ENCODE measurements around the gene CD3D.

The CD3D gene

DNA sequence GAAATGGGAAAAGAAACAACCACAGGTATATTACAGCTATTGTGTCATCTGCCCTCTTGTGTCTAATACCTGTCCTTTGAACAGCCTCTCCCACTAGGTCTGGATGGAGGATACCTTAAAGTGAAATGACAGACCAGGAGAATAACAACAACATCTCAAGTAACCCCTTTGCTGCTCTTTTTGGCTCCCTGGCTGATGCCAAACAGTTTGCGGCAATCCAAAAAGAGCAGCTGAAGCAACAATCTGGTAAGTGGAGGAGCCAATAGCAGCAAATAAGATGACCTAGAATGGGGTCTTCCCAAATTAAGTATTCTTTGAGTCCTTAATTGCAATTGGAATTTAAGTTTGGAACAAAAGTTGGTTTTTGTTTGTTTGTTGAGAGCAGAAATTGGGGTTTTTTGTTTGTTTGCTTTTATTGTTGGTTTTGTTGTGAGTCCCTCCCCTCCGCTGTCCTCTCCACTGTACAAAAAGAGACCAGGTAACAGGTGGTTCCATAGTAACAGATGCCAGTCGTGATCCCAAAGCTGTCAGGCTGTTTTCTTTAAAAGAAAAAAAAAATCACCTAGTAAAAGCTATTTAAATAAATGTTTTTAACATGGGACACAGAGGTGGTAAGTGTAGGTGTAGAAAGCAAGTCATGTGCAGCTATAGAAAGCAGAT, 22.6 kb upstream of the CD3D start:
- Histone ChIP-seq H3K27me3 (ENCODE audit: insufficient read depth, low read length) (no peaks in the 10 kb centered on the region), H3K27ac (ENCODE audit: low read depth, low read length) (no peak overlapping the region), H3K36me3 (ENCODE audit: insufficient read depth, low read length) (peaks cover 46% of the 10 kb centered on the region), H3K9ac (ENCODE audit: low read depth, low read length) (no peak overlapping the region), H3K4me3 (ENCODE audit: low read length) (no peak overlapping the region), H3K4me1 (ENCODE audit: insufficient read depth, low read length) (peaks cover 6% of the 10 kb centered on the region; the same call in 1 of the 2 replicates), H3K9me3 (ENCODE audit: insufficient read depth, low read depth, low read length) (no peaks in the 10 kb centered on the region)
- WGBS: 97% methylated on average over 1 of the region's 3 CpGs

DNA sequence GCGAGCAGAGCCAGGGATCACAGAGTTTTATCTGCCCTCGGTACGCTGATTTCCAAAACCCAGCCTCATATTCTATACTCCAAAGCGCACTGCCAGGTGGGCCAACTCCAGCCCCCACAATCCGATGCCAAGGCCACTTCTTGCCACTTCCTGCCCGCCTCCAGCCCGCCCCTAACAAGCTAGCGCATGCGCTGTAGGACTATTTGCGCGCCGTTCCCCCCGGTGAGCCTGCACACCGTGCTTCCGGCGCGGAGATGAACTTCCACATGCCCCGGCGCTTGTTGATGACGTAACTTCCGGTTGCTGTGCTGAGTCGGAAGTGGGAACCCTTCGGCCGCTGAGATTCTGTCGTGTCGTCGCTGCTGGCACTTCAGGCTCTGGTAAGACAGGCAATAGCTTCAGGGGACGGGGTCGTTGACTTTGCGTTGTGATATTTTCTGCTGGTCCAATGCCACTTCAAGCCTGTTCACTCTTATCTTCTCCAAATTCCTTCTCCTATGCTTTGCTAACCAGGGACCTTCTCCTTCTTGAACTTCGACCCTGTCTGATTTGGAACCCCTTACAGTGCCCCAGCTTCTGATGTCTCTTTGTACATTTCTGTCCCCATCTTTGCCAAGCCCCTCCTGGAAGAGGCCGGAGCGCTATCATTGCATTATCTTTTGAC, 16.9 kb upstream of the CD3D start, which contains the start of gene UBE4A:
TSS of gene UBE4A (plus strand) at position 306 of the 664 bp plus-strand sequence. CDS start 5,481 bp downstream, outside the sequence.
- no peaks in the 10 kb centered on the region for H3K36me3 ChIP-seq (ENCODE audit: insufficient read depth, low read length)
- peaks cover 7% of the 10 kb centered on the region; the same call in 1 of the 2 replicates for H3K4me1 ChIP-seq (ENCODE audit: insufficient read depth, low read length)
- H3K4me3 ChIP-seq (ENCODE audit: low read length): peak within 1 kb of the TSS; percentile 94
- H3K27me3 ChIP-seq (ENCODE audit: insufficient read depth, low read length): peaks cover 19% of the 10 kb centered on the region; the same call in 1 of the 2 replicates
- H3K9me3 ChIP-seq (ENCODE audit: insufficient read depth, low read depth, low read length): 0 out of 2 replicates have a peak, but pooled peaks cover 4% of the 10 kb centered on the region
- H3K27ac ChIP-seq (ENCODE audit: low read depth, low read length): 0 out of 2 replicates have a peak within 1 kb of the TSS, but pooled peaks have one; percentile 26
- H3K9ac ChIP-seq (ENCODE audit: low read depth, low read length): peak within 1 kb of the TSS; percentile 77
- WGBS: 10% methylated on average over 33 of the region's 33 CpGs

DNA sequence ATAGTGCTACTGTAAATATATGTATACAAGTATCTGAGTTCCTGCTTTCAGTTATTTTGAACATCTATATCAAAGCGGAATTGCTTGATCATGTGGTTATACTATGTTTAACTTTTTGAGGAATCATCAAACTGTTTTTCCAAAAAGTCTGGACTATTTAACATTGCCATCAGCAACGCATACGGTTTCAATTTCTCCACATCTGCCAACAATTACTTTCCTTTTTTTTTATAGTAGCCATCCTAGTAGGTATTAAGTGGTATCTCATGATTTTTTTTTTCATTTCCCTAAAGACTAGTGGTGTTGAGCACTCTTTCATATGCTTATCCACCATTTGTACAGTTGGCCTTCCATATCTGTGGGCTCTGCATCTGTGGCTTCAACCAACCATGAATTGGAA, 15.6 kb upstream of the CD3D start:
- Histone ChIP-seq H3K27ac (ENCODE audit: low read depth, low read length) (no peak overlapping the region), H3K4me3 (ENCODE audit: low read length) (no peak overlapping the region), H3K9ac (ENCODE audit: low read depth, low read length) (no peak overlapping the region), H3K36me3 (ENCODE audit: insufficient read depth, low read length) (no peaks in the 10 kb centered on the region), H3K27me3 (ENCODE audit: insufficient read depth, low read length) (peaks cover 19% of the 10 kb centered on the region; the same call in 1 of the 2 replicates), H3K9me3 (ENCODE audit: insufficient read depth, low read depth, low read length) (0 out of 2 replicates have a peak, but pooled peaks cover 4% of the 10 kb centered on the region), H3K4me1 (ENCODE audit: insufficient read depth, low read length) (peaks cover 7% of the 10 kb centered on the region; the same call in 1 of the 2 replicates)
- 67% methylated on average over 2 of the region's 3 CpGs for WGBS

DNA sequence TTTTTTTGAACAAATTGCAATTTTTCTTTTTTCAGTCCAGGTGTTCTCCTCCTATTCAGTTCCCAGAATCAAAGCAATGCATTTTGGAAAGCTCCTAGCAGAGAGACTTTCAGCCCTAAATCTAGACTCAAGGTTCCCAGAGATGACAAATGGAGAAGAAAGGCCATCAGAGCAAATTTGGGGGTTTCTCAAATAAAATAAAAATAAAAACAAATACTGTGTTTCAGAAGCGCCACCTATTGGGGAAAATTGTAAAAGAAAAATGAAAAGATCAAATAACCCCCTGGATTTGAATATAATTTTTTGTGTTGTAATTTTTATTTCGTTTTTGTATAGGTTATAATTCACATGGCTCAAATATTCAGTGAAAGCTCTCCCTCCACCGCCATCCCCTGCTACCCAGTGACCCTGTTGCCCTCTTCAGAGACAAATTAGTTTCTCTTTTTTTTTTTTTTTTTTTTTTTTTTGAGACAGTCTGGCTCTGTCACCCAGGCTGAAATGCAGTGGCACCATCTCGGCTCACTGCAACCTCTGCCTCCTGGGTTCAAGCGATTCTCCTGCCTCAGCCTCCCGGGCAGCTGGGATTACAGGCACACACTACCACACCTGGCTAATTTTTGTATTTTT, 10.7 kb upstream of the CD3D start:
- H3K27ac ChIP-seq (ENCODE audit: low read depth, low read length): no peak overlapping the region

DNA sequence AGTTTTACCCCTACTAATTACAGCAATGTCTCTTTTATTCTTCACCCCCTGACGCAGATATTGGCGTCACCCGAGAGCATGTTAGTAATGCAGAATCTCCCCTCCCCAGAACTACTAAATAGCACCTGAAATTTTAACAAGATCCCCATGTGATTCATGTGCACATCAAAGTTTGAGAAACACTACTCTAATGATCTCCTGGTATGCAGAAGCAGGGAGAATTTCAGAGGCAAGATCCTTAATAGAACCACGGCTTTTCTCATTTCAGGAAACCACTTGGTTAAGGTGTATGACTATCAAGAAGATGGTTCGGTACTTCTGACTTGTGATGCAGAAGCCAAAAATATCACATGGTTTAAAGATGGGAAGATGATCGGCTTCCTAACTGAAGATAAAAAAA, 7.0 kb upstream of the CD3D start:
- no peak overlapping the region for H3K4me3 ChIP-seq (ENCODE audit: low read length)
- no peaks in the 10 kb centered on the region for H3K9me3 ChIP-seq (ENCODE audit: insufficient read depth, low read depth, low read length)
- no peak overlapping the region for H3K9ac ChIP-seq (ENCODE audit: low read depth, low read length)
- H3K27me3 ChIP-seq (ENCODE audit: insufficient read depth, low read length): peaks cover 28% of the 10 kb centered on the region
- no peaks in the 10 kb centered on the region for H3K36me3 ChIP-seq (ENCODE audit: insufficient read depth, low read length)
- no peak overlapping the region for H3K27ac ChIP-seq (ENCODE audit: low read depth, low read length)
- no peaks in the 10 kb centered on the region for H3K4me1 ChIP-seq (ENCODE audit: insufficient read depth, low read length)
- WGBS: 93% methylated on average over 6 of the region's 6 CpGs

More for the DNA sequence above, 10.7 kb upstream of the CD3D start:
- WGBS: 29% methylated on average over 4 of the region's 6 CpGs
- Histone ChIP-seq H3K36me3 (ENCODE audit: insufficient read depth, low read length) (no peaks in the 10 kb centered on the region), H3K4me3 (ENCODE audit: low read length) (no peak overlapping the region), H3K27me3 (ENCODE audit: insufficient read depth, low read length) (peaks cover 31% of the 10 kb centered on the region), H3K9ac (ENCODE audit: low read depth, low read length) (no peak overlapping the region), H3K4me1 (ENCODE audit: insufficient read depth, low read length) (no peaks in the 10 kb centered on the region), H3K9me3 (ENCODE audit: insufficient read depth, low read depth, low read length) (no peaks in the 10 kb centered on the region)

DNA sequence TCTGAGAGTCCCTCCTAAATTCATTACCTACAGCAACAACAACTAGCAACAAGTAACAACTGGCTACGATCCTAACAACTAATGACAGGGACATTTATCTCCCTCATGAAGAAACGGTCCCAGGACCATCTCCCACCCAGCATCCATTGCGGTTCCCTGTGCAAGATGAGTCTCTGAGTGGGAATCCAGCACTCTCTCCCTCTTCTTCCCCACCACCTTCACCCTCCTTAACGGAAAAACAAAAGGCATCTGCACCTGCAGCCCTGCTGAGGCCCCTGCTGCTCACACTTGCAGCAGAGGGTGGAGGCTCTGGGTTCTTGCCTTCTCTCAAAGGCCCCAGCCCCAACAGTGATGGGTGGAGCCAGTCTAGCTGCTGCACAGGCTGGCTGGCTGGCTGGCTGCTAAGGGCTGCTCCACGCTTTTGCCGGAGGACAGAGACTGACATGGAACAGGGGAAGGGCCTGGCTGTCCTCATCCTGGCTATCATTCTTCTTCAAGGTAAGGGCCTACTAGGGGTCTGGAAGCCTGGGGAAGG, 1.5 kb upstream of the CD3D start, which contains the start of gene CD3G:
TSS of gene CD3G (plus strand) at position 364 of the 535 bp plus-strand sequence. CDS start at position 444, 80 bp downstream.
- H3K9me3 ChIP-seq (ENCODE audit: insufficient read depth, low read depth, low read length): no peaks in the 10 kb centered on the region
- 0 out of 2 replicates have a peak, but pooled peaks cover 3% of the 10 kb centered on the region for H3K4me1 ChIP-seq (ENCODE audit: insufficient read depth, low read length)
- no peaks in the 10 kb centered on the region for H3K36me3 ChIP-seq (ENCODE audit: insufficient read depth, low read length)
- no peak within 1 kb of the TSS for H3K27ac ChIP-seq (ENCODE audit: low read depth, low read length)
- no peak within 1 kb of the TSS for H3K9ac ChIP-seq (ENCODE audit: low read depth, low read length)
- 85% methylated on average over 6 of the region's 6 CpGs for WGBS
- H3K27me3 ChIP-seq (ENCODE audit: insufficient read depth, low read length): peaks cover 19% of the 10 kb centered on the region
- H3K4me3 ChIP-seq (ENCODE audit: low read length): no peak within 1 kb of the TSS

DNA sequence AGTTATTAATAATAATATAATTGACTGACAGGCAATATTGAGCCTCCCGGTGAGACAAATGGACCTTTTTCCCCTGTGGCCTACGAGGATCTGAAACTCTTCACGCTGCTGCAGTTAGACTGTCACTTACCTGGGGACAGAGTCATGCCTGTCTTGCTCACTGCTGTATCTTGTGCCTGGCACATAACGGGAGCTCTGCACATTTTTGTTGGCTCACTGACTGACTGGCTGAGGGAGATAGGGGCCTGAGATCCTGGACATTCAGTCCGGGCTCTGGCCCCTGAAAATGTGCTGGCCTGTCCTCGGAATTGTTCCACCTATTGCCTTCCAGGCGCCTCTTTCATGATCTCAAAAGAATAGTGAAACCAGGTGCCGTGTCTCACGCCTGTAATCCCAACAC, 743 bp upstream of the CD3D start:
- Histone ChIP-seq H3K4me1 (ENCODE audit: insufficient read depth, low read length) (0 out of 2 replicates have a peak, but pooled peaks cover 3% of the 10 kb centered on the region), H3K27me3 (ENCODE audit: insufficient read depth, low read length) (peaks cover 12% of the 10 kb centered on the region), H3K9me3 (ENCODE audit: insufficient read depth, low read depth, low read length) (no peaks in the 10 kb centered on the region), H3K27ac (ENCODE audit: low read depth, low read length) (no peak overlapping the region), H3K4me3 (ENCODE audit: low read length) (no peak overlapping the region), H3K9ac (ENCODE audit: low read depth, low read length) (no peak overlapping the region), H3K36me3 (ENCODE audit: insufficient read depth, low read length) (no peaks in the 10 kb centered on the region)
- WGBS: 84% methylated on average over 9 of the region's 9 CpGs

DNA sequence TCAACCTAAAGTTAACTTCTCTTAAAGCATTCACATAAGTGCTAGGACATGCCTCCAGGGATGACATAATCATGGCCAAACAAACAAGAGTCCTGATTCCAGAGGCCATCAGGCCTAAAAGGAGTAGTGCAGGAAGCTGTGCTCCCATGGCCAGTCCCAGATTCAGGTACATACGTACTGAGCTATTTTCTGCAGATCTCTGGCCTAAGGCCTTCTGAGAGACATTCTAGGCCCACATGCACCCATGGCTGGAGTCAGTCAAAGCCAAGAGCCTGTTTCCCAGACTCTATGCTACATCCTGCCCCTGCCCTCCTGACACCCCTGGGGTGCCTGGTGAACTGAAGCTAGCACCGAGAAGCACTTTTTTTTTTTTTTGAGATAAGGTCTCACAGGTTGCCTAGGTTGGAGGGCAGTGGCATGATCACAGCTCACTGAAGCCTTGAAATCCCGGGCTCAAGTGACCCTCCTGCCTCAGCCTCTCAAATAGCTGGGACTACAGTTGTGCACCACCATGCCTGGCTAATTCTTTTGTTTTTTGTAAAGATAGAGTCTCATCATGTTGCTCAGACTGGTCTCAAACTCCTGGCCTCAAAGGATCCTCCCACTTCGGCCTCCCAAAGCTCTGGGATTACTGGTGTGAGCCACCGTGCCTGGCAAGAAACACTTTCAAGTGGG, 553 bp downstream of the CD3D start:
- Histone ChIP-seq H3K4me3 (ENCODE audit: low read length) (no peak overlapping the region), H3K27ac (ENCODE audit: low read depth, low read length) (no peak overlapping the region), H3K9ac (ENCODE audit: low read depth, low read length) (no peak overlapping the region), H3K9me3 (ENCODE audit: insufficient read depth, low read depth, low read length) (no peaks in the 10 kb centered on the region), H3K27me3 (ENCODE audit: insufficient read depth, low read length) (peaks cover 2% of the 10 kb centered on the region), H3K4me1 (ENCODE audit: insufficient read depth, low read length) (0 out of 2 replicates have a peak, but pooled peaks cover 3% of the 10 kb centered on the region), H3K36me3 (ENCODE audit: insufficient read depth, low read length) (no peaks in the 10 kb centered on the region)
- 95% methylated on average over 5 of the region's 5 CpGs for WGBS

DNA sequence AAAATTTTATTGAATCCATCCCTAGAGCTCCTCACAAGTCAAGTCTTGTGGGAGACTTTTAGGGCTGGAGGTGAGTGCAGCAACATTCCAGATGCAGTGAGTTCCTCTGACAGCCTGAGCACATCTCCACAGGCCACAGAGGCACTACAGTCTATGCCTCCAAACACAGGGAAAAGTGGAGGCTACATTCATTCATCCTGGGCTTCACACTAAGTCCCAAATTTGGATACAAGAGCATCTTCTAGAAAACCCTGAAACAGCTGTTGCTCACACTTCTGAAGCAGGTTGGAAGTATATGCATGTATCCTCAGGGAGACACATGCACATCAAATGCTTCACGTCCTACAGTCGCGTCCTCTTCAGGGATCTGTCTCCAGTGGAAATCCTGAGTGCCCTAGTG, 1.2 kb downstream of the CD3D start:
- Histone ChIP-seq H3K36me3 (ENCODE audit: insufficient read depth, low read length) (no peaks in the 10 kb centered on the region), H3K4me1 (ENCODE audit: insufficient read depth, low read length) (0 out of 2 replicates have a peak, but pooled peaks cover 3% of the 10 kb centered on the region)
- 93% methylated on average over 3 of the region's 3 CpGs for WGBS

DNA sequence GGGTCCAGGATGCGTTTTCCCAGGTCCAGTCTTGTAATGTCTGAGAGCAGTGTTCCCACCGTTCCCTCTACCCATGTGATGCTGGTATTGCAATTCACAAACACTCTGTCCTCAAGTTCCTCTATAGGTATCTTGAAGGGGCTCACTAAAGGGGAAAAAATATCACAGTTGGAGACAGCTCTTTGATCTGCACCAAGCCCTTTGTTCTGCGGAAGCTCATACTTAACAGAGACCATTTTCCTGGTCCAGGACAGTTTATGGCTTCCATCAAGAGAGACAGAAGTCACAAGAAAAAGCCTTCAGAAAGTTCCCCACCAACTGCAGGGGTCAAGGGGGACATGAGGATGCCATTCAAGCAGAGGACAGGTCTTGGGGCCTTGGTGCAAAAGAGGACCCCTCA, 2.1 kb downstream of the CD3D start:
- Histone ChIP-seq H3K27me3 (ENCODE audit: insufficient read depth, low read length) (no peaks in the 10 kb centered on the region; the same call in 1 of the 2 replicates), H3K9me3 (ENCODE audit: insufficient read depth, low read depth, low read length) (no peaks in the 10 kb centered on the region), H3K9ac (ENCODE audit: low read depth, low read length) (no peak overlapping the region), H3K27ac (ENCODE audit: low read depth, low read length) (no peak overlapping the region), H3K36me3 (ENCODE audit: insufficient read depth, low read length) (no peaks in the 10 kb centered on the region), H3K4me3 (ENCODE audit: low read length) (no peak overlapping the region), H3K4me1 (ENCODE audit: insufficient read depth, low read length) (0 out of 2 replicates have a peak, but pooled peaks cover 3% of the 10 kb centered on the region)
- WGBS: 93% methylated on average over 3 of the region's 3 CpGs

More for the DNA sequence above, 1.2 kb downstream of the CD3D start:
- Histone ChIP-seq H3K27ac (ENCODE audit: low read depth, low read length) (no peak overlapping the region), H3K4me3 (ENCODE audit: low read length) (no peak overlapping the region), H3K9ac (ENCODE audit: low read depth, low read length) (no peak overlapping the region), H3K27me3 (ENCODE audit: insufficient read depth, low read length) (no peaks in the 10 kb centered on the region; the same call in 1 of the 2 replicates), H3K9me3 (ENCODE audit: insufficient read depth, low read depth, low read length) (no peaks in the 10 kb centered on the region)

Measured in HUES64 (cell line).